Measurements from ENCODE around the gene KAZN. TPM values are rescaled to one million over a fixed set of nuclear protein-coding genes. Genes with fewer than 3 reads are reported as not detected.

The KAZN gene
- polyA plus RNA-seq, 1 of the 3 experiments (the other 2 are of a cell fraction) = 6.8 TPM

DNA sequence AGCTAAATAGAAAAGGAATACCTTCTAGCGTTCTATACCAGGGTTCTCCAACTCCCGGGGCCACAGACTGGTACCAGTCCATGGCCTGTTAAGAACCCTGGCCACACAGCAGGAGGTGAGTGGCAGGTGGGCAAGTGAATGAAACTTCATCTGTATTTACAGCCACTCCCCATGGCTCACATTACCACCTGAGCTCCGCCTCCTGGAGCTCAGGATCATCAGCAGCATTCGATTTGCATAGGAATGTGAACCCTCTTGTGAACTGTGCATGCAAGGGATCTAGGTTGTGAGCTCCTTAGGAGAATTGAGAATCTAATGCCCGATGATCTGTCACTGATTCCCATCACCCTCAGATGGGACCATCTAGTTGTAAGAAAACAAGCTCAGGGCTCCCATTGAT lies 107.3 kb downstream of the KAZN start:
- Histone ChIP-seq H3K4me2 (no peak overlapping the region), H3K4me3 (ENCODE audit: low read depth in 2 of 2, low read length in 1 of 2) (no peak overlapping the region), H3K9me2 (no peaks in the 10 kb centered on the region), H3K36me3 (replicated peaks in 1 of 2; ENCODE audit: control insufficient read depth in 1 of 2, insufficient read depth in 2 of 2, low read length in 1 of 2) (no peaks in the 10 kb centered on the region), H3K27ac (ENCODE audit: low read depth in 2 of 2, low read length in 1 of 2) (no peak overlapping the region), H3K9ac (no peak overlapping the region), H4K20me1 (ENCODE audit: insufficient read depth) (no peaks in the 10 kb centered on the region), H2AFZ (ENCODE audit: low read depth) (no peak overlapping the region), H3K27me3 (ENCODE audit: insufficient read depth) (no peaks in the 10 kb centered on the region), H3F3A (replicated peaks; ENCODE audit: insufficient read depth) (no peaks in the 10 kb centered on the region), H3K4me1 (ENCODE audit: control insufficient read depth in 1 of 2, insufficient read depth in 2 of 2, low read depth in 1 of 2, low read length in 1 of 2) (no peaks in the 10 kb centered on the region), H3K9me3 (no peaks in the 10 kb centered on the region), H3K79me2 (ENCODE audit: insufficient read depth) (no peaks in the 10 kb centered on the region)
- 8% methylated on average over 4 of the region's 5 CpGs for WGBS (ENCODE audit: low lambda C conversion rate)
- TF ChIP-seq CHD2 (IDR thresholded peaks at IDR 0.05; ENCODE audit: low read length, partially characterized antibody) (no peak), EP300 (IDR thresholded peaks at IDR 0.05; ENCODE audit: borderline replicate concordance in 1 of 2, low read depth in 1 of 2, low read length in 1 of 2) (no peak), RCOR1 (IDR thresholded peaks at IDR 0.05; ENCODE audit: low read length) (no peak), EZH2phosphoT487 (IDR thresholded peaks at IDR 0.05; ENCODE audit: borderline replicate concordance, low read depth) (no peak), TEAD4 (IDR thresholded peaks at IDR 0.05; ENCODE audit: borderline replicate concordance, insufficient read depth) (no peak), SMC3 (IDR thresholded peaks at IDR 0.05; ENCODE audit: low read depth, low read length) (no peak), RAD21 (IDR thresholded peaks at IDR 0.05; ENCODE audit: low read length) (no peak), SIN3A (IDR thresholded peaks at IDR 0.05; ENCODE audit: borderline replicate concordance, low read depth, low read length) (no peak)
- TF ChIP-seq, protein P1, sequence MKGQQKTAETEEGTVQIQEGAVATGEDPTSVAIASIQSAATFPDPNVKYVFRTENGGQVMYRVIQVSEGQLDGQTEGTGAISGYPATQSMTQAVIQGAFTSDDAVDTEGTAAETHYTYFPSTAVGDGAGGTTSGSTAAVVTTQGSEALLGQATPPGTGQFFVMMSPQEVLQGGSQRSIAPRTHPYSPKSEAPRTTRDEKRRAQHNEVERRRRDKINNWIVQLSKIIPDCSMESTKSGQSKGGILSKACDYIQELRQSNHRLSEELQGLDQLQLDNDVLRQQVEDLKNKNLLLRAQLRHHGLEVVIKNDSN (IDR thresholded peaks at IDR 0.05; ENCODE audit: borderline replicate concordance, low read depth) = no peak
- TF ChIP-seq, protein P2, sequence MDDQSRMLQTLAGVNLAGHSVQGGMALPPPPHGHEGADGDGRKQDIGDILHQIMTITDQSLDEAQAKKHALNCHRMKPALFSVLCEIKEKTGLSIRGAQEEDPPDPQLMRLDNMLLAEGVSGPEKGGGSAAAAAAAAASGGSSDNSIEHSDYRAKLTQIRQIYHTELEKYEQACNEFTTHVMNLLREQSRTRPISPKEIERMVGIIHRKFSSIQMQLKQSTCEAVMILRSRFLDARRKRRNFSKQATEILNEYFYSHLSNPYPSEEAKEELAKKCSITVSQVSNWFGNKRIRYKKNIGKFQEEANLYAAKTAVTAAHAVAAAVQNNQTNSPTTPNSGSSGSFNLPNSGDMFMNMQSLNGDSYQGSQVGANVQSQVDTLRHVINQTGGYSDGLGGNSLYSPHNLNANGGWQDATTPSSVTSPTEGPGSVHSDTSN (IDR thresholded peaks at IDR 0.05) = no peak
- TF ChIP-seq, protein P3, sequence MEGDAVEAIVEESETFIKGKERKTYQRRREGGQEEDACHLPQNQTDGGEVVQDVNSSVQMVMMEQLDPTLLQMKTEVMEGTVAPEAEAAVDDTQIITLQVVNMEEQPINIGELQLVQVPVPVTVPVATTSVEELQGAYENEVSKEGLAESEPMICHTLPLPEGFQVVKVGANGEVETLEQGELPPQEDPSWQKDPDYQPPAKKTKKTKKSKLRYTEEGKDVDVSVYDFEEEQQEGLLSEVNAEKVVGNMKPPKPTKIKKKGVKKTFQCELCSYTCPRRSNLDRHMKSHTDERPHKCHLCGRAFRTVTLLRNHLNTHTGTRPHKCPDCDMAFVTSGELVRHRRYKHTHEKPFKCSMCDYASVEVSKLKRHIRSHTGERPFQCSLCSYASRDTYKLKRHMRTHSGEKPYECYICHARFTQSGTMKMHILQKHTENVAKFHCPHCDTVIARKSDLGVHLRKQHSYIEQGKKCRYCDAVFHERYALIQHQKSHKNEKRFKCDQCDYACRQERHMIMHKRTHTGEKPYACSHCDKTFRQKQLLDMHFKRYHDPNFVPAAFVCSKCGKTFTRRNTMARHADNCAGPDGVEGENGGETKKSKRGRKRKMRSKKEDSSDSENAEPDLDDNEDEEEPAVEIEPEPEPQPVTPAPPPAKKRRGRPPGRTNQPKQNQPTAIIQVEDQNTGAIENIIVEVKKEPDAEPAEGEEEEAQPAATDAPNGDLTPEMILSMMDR (IDR thresholded peaks at IDR 0.05) = no peak
- POLR2A ChIA-PET = no interaction called here
- DNase-seq = no peak
- CTCF ChIA-PET = no interaction called here

DNA sequence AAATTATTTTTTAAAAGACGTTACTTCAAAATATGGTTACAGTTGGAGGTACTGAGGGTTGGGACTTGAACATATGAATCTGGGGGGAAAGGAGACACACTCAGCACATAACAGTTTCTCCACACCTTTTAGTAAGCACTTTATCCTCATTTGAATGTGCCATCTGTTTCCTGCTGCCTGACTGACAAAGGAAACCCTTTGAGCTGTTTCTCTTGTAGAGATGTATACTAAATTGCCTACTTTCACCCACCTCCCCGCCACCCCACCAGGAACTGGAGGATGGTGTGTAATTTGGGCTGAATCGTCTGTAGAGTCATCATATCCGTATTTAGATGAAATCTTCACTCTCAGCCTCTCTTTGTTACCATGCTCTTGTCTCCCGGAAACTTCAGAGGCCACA lies 108.1 kb downstream of the KAZN start:
- Histone ChIP-seq H3K4me1 (ENCODE audit: control insufficient read depth in 1 of 2, insufficient read depth in 2 of 2, low read depth in 1 of 2, low read length in 1 of 2) (no peaks in the 10 kb centered on the region), H3K9ac (no peak overlapping the region), H3K4me2 (no peak overlapping the region), H3K79me2 (ENCODE audit: insufficient read depth) (no peaks in the 10 kb centered on the region), H3K9me2 (no peaks in the 10 kb centered on the region), H3F3A (replicated peaks; ENCODE audit: insufficient read depth) (no peaks in the 10 kb centered on the region), H3K27ac (ENCODE audit: low read depth in 2 of 2, low read length in 1 of 2) (no peak overlapping the region), H3K27me3 (ENCODE audit: insufficient read depth) (no peaks in the 10 kb centered on the region), H4K20me1 (ENCODE audit: insufficient read depth) (no peaks in the 10 kb centered on the region), H3K9me3 (no peaks in the 10 kb centered on the region), H3K36me3 (replicated peaks in 1 of 2; ENCODE audit: control insufficient read depth in 1 of 2, insufficient read depth in 2 of 2, low read length in 1 of 2) (no peaks in the 10 kb centered on the region), H2AFZ (ENCODE audit: low read depth) (no peak overlapping the region), H3K4me3 (ENCODE audit: low read depth in 2 of 2, low read length in 1 of 2) (no peak overlapping the region)
- WGBS (ENCODE audit: low lambda C conversion rate) = 6% methylated on average over 5 of the region's 5 CpGs
- CTCF ChIA-PET = no interaction called here
- POLR2A ChIA-PET = no interaction called here
- DNase-seq = no peak
- TF ChIP-seq RCOR1 (IDR thresholded peaks at IDR 0.05; ENCODE audit: low read length) (no peak), GABPA (IDR thresholded peaks at IDR 0.05; ENCODE audit: low read depth) (no peak), TEAD4 (IDR thresholded peaks at IDR 0.05; ENCODE audit: borderline replicate concordance, insufficient read depth) (no peak), RXRA (IDR thresholded peaks at IDR 0.05; ENCODE audit: borderline replicate concordance, low read depth) (no peak), FOXM1 (IDR thresholded peaks at IDR 0.05; ENCODE audit: low read depth) (no peak), RAD21 (IDR thresholded peaks at IDR 0.05; ENCODE audit: low read length) (no peak), MEF2A (IDR thresholded peaks at IDR 0.05; ENCODE audit: borderline replicate concordance, low read depth) (no peak), MXI1 (IDR thresholded peaks at IDR 0.05; ENCODE audit: low read depth, low read length) (no peak), POLR2AphosphoS5 (IDR thresholded peaks at IDR 0.05; ENCODE audit: low read depth, low read length) (no peak), SIN3A (IDR thresholded peaks at IDR 0.05; ENCODE audit: borderline replicate concordance, low read depth, low read length) (no peak)
- TF ChIP-seq, protein P4, sequence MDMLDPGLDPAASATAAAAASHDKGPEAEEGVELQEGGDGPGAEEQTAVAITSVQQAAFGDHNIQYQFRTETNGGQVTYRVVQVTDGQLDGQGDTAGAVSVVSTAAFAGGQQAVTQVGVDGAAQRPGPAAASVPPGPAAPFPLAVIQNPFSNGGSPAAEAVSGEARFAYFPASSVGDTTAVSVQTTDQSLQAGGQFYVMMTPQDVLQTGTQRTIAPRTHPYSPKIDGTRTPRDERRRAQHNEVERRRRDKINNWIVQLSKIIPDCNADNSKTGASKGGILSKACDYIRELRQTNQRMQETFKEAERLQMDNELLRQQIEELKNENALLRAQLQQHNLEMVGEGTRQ (IDR thresholded peaks at IDR 0.05; ENCODE audit: borderline replicate concordance, low read depth, low read length) = no peak
- TF ChIP-seq, protein P5, sequence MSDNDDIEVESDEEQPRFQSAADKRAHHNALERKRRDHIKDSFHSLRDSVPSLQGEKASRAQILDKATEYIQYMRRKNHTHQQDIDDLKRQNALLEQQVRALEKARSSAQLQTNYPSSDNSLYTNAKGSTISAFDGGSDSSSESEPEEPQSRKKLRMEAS (IDR thresholded peaks at IDR 0.05; ENCODE audit: low read depth) = no peak
